Epithelial cell of proximal tubule (primary cell): ENCODE results near the gene PMS2. TPM values are rescaled to one million over a fixed set of nuclear protein-coding genes. Genes with fewer than 3 reads are reported as not detected.
A peak's percentile ranks its signal among the peaks of the same experiment; 100 is the strongest.

Source experiments
- DNase-seq: peaks from one replicate; pipeline ENCODE4 v3.0.0-alpha.2; 2011; ENCODE audit warnings: low read depth
- H3K4me3 ChIP-seq: 2 replicates; pipeline ENCODE4 v1.5.1; 2011; ENCODE audit warnings: low read depth, mild to moderate bottlenecking, low read length
- total RNA-seq: library from RNA; depleted of rRNA; stranded (reverse); fragments of >200 nt; gene quantifications from 2 replicates; pipeline ENCODE4 v1.2.3, GENCODE V29; 2015
- TF ChIP-seq, protein P1 (sequence below): conservative IDR thresholded peaks from 2 replicates; pipeline ENCODE4 v1.5.1; 2012; ENCODE audit warnings: low read depth, mild to moderate bottlenecking, low read length

PMS2 gene
- total RNA-seq, 1 donor from 2014 or later: 14.3 TPM

DNA sequence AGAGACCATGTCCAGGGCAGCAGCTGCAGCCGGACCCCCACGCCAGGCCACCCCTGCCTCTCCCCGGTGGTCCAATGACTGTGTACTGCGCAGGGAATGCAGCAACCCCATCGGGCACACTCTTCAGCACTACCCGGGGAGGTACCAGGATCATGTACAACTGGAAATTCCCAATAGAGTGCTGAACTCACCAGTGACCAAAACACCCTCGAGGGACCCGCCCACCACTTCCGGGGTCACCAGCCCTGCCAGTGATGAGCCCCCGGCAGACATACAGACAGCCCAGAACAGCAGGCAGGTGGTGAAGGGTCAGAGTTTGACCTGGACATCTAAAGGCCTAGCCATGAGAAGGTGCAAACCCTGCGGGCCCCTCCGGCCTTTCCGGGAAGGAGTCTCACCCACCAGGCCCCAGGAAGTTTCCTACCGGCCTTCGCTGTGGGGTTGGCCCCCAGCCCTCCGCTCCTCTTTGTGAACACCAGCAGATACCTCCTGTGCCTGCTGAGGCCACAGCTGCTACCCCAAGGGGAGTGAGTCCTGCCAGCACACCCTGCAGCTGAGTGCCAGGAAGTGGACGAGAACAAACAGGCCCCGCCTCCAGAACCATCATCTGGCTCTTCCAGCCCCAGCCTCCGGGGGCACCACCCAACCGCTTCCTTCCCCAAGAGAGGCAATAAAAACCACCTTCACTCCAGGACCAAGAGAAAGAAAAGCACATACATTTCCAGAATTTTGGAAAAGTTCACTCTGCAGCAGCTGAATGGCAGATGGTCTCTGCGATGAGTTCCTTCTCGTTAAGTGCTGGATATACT is 17.4 kb upstream of the PMS2 start:
- no peak for DNase-seq
- TF ChIP-seq, protein P1, sequence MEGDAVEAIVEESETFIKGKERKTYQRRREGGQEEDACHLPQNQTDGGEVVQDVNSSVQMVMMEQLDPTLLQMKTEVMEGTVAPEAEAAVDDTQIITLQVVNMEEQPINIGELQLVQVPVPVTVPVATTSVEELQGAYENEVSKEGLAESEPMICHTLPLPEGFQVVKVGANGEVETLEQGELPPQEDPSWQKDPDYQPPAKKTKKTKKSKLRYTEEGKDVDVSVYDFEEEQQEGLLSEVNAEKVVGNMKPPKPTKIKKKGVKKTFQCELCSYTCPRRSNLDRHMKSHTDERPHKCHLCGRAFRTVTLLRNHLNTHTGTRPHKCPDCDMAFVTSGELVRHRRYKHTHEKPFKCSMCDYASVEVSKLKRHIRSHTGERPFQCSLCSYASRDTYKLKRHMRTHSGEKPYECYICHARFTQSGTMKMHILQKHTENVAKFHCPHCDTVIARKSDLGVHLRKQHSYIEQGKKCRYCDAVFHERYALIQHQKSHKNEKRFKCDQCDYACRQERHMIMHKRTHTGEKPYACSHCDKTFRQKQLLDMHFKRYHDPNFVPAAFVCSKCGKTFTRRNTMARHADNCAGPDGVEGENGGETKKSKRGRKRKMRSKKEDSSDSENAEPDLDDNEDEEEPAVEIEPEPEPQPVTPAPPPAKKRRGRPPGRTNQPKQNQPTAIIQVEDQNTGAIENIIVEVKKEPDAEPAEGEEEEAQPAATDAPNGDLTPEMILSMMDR: peak; percentile 40
- H3K4me3 ChIP-seq: no peak overlapping the region

GRCh38 chr7:6023974-6024435 is 15.2 kb upstream of the PMS2 start:
- TF ChIP-seq, protein P1: no peak
- H3K4me3 ChIP-seq: no peak overlapping the region
- DNase-seq: no peak

- no peak overlapping the region for H3K4me3 ChIP-seq
- TF ChIP-seq, protein P1: no peak
- no peak for DNase-seq
Measured at GRCh38 chr7:6022707-6023106, 13.9 kb upstream of the PMS2 start.

DNA sequence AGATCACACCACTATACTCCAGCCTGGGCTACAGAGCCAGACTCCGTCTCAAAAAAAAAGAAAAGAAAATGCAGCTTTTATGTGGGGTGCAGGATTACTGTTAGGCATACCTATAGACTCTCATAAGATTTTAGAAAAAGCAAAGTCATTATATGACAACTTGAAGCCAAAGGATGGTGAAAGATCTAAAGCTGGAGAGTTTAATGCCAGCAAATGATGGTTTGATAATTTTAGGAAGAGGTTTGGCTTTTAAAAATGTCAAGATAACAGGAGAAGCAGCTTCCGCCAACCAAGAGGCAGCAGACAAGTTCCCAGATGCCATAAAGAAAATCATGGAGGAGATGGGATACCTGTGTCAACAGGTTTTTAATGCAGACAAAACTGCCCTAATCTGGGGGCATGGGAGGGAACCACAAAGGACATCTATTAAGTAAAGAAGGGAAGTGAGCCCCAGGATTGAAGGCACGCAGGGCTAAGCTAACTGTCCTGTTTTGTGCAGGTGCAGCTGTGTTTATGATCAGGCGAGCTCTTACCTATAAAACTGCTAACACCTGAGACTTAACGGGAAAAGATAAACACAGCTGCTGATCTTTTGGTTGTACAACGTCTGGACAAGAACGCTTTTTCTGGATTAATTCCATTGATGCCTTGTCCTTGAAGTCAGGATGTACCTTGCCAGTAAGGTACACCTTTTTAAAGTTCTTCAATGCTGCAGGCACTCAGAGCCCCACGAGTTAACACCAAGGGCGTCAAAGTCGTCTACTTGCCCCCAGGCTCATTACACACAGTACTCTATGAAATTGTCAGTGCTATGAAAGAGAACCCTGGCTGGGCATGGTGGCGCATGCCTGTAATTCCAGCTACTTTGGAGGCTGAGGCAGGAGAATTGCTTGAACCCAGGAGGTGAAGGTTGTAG is 11.8 kb upstream of the PMS2 start:
- DNase-seq: no peak
- H3K4me3 ChIP-seq: no peak overlapping the region
- TF ChIP-seq, protein P1: no peak

GRCh38 chr7:6016653-6016966 is 7.8 kb upstream of the PMS2 start:
- TF ChIP-seq, protein P1: no peak
- H3K4me3 ChIP-seq: no peak overlapping the region
- DNase-seq: no peak

DNA sequence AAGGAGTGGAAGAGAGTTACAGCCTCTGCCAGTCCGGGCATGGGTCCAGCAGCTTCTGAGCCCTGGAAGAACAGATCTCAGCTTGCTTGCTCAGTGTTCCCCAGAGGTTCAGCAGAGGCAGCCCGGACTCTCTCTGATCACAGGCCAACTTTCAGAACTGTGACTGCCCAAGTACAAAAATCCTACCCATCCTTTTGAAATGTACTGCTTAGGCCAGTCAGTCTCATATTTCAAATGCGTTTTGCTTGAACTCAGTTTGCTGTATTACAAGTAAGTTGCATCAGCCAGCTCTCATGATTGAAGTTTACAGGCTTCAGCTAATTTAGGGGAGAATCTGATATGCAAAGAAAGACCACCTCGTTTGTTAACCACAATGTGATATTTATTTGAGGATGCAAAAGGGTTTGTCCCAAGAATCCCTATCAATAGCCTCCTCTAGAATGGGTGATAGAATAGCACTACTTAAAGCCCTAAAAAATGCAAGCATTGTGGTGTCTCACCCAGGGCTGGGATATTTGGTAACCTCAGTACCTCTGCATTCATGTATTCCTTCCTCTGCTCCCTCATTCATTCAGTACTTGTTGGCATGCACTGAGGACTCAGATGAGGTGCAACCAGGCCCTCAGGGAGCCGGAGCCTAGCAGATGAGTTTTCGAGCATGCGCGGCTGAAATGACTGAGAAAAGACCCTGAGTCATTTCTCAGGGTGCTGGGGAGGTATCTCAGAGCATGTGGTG is 7.2 kb upstream of the PMS2 start:
- no peak for DNase-seq
- TF ChIP-seq, protein P1: no peak
- no peak overlapping the region for H3K4me3 ChIP-seq
